Hematopoietic multipotent progenitor cell treated with erythropoietin and hydrocortisone succinate and interleukin-3 and kit ligand, for 8 days (in vitro differentiated cells): ENCODE measurements around the gene NUDT3.
"Not testable (repeated sequence)": the region's sequence is repeated elsewhere in the genome, so short reads cannot be mapped to it uniquely, and the experiment has no call there.

Experiments used
- DNase-seq: peaks from one replicate; pipeline ENCODE4 v3.0.0-alpha.2; 2015

NUDT3 gene

GRCh38 chr6:34340394-34340793 lies 52.1 kb downstream of the NUDT3 start:
- DNase-seq, result no peak

GRCh38 chr6:34339971-34340370 lies 52.5 kb downstream of the NUDT3 start:
- no peak for DNase-seq

GRCh38 chr6:34339432-34339831 lies 53.0 kb downstream of the NUDT3 start:
- DNase-seq, result no peak

GRCh38 chr6:34338811-34339210 lies 53.7 kb downstream of the NUDT3 start:
- DNase-seq, result peak; percentile 43

GRCh38 chr6:34338377-34338776 lies 54.1 kb downstream of the NUDT3 start:
- DNase-seq, result no peak

- no peak for DNase-seq
Measured at GRCh38 chr6:34334796-34335416, 57.6 kb downstream of the NUDT3 start.

- DNase-seq, result no peak
Measured at GRCh38 chr6:34333858-34334257, 58.6 kb downstream of the NUDT3 start.

- no peak for DNase-seq
Measured at GRCh38 chr6:34332251-34333198, 59.9 kb downstream of the NUDT3 start.

GRCh38 chr6:34331371-34332050 lies 61.0 kb downstream of the NUDT3 start:
- no peak for DNase-seq

- not testable (repeated sequence) for DNase-seq
Measured at GRCh38 chr6:34329814-34330213, 62.7 kb downstream of the NUDT3 start.

GRCh38 chr6:34328969-34329368 lies 63.5 kb downstream of the NUDT3 start:
- DNase-seq, result no peak

- not testable (repeated sequence) for DNase-seq
Measured at GRCh38 chr6:34327313-34328205, 64.9 kb downstream of the NUDT3 start.

GRCh38 chr6:34325633-34326032 lies 66.8 kb downstream of the NUDT3 start:
- DNase-seq, result no peak

GRCh38 chr6:34324738-34325444 lies 67.6 kb downstream of the NUDT3 start:
- DNase-seq, result no peak

- DNase-seq, result not testable (repeated sequence)
Measured at GRCh38 chr6:34324221-34324620, 68.2 kb downstream of the NUDT3 start.

- DNase-seq, result no peak
Measured at GRCh38 chr6:34323300-34323699, 69.2 kb downstream of the NUDT3 start.

GRCh38 chr6:34322732-34323131 lies 69.7 kb downstream of the NUDT3 start:
- no peak for DNase-seq

GRCh38 chr6:34321821-34322220 lies 70.6 kb downstream of the NUDT3 start:
- no peak for DNase-seq

- no peak for DNase-seq
Measured at GRCh38 chr6:34319471-34319885, 73.0 kb downstream of the NUDT3 start.

GRCh38 chr6:34318499-34319470 lies 73.7 kb downstream of the NUDT3 start:
- DNase-seq, result peak; percentile 80
